ENCODE data around the gene IHH. TPM values are rescaled to one million over a fixed set of nuclear protein-coding genes. Genes with fewer than 3 reads are reported as not detected.

IHH gene
- total RNA-seq, 1 donor = 0.09 TPM

- DNase-seq (ENCODE audit: low read depth) = no peak
- TF ChIP-seq CTCF (IDR thresholded peaks at IDR 0.05; ENCODE audit: insufficient read depth, low read length) = no peak
- H3K4me3 ChIP-seq (ENCODE audit: low read depth, low read length) = no peak overlapping the region
These were observed 18.2 kb upstream of the IHH start for GRCh38 chr2:219078951-219079350.

GRCh38 chr2:219078126-219078525, 17.4 kb upstream of the IHH start:
- no peak for DNase-seq (ENCODE audit: low read depth)
- TF ChIP-seq CTCF (IDR thresholded peaks at IDR 0.05; ENCODE audit: insufficient read depth, low read length) = no peak
- H3K4me3 ChIP-seq (ENCODE audit: low read depth, low read length) = no peak overlapping the region

- no peak overlapping the region for H3K4me3 ChIP-seq (ENCODE audit: low read depth, low read length)
- TF ChIP-seq CTCF (IDR thresholded peaks at IDR 0.05; ENCODE audit: insufficient read depth, low read length) = no peak
- DNase-seq (ENCODE audit: low read depth) = no peak
These were observed 15.5 kb upstream of the IHH start for GRCh38 chr2:219076253-219076652.

GRCh38 chr2:219073413-219074129, 12.8 kb upstream of the IHH start:
- peak; percentile 64 for TF ChIP-seq CTCF (IDR thresholded peaks at IDR 0.05; ENCODE audit: insufficient read depth, low read length)
- peak; percentile 69 for DNase-seq (ENCODE audit: low read depth)

GRCh38 chr2:219072741-219073250, 12.1 kb upstream of the IHH start:
- no peak for TF ChIP-seq CTCF (IDR thresholded peaks at IDR 0.05; ENCODE audit: insufficient read depth, low read length)
- no peak for DNase-seq (ENCODE audit: low read depth)
- no peak overlapping the region for H3K4me3 ChIP-seq (ENCODE audit: low read depth, low read length)

More at GRCh38 chr2:219073413-219074129, 12.8 kb upstream of the IHH start:
- H3K4me3 ChIP-seq (ENCODE audit: low read depth, low read length) = no peak overlapping the region

GRCh38 chr2:219071131-219071816, 10.6 kb upstream of the IHH start:
- no peak for TF ChIP-seq CTCF (IDR thresholded peaks at IDR 0.05; ENCODE audit: insufficient read depth, low read length)
- DNase-seq (ENCODE audit: low read depth) = peak; percentile 11
- no peak overlapping the region for H3K4me3 ChIP-seq (ENCODE audit: low read depth, low read length)
